Measurements from ENCODE around the gene FBN1. TPM values are rescaled to one million over a fixed set of nuclear protein-coding genes. Genes with fewer than 3 reads are reported as not detected.

Gene FBN1
- total RNA-seq, 1 donor from 2014 or later: 6.9 TPM

Other genes with a start within 250 kb of the FBN1 start
- gene CEP152, start 165.4 kb upstream of the FBN1 start, total RNA-seq: 4.5 TPM
- gene EID1, start 232.4 kb upstream of the FBN1 start, total RNA-seq: 30.7 TPM

Data from esophagus mucosa (tissue), 1 donor.